GM23248 (cell line): ENCODE results near the gene PPIP5K1.
"Not testable (repeated sequence)": the region's sequence is repeated elsewhere in the genome, so short reads cannot be mapped to it uniquely, and the experiment has no call there.

Experiments used
- EZH2 ChIP-seq: fragments of 200-600 bp; sonication (generic); IDR thresholded peaks from 2 replicates; pipeline ENCODE4 v1.6.1; 2018; ENCODE audit warnings: antibody characterized with exemption, mild to moderate bottlenecking; ENCODE audit not compliant: insufficient read depth, poor library complexity, severe bottlenecking
- EZH2phosphoT487 ChIP-seq: fragments of 200-600 bp; sonication (generic); IDR thresholded peaks from 2 replicates; pipeline ENCODE4 v1.6.1; 2018; ENCODE audit warnings: antibody characterized with exemption, moderate library complexity, mild to moderate bottlenecking, low read depth; ENCODE audit not compliant: insufficient read depth

GRCh38 chr15:43589778-43590466 is at the start of gene PPIP5K1:
- not testable (repeated sequence) for TF ChIP-seq EZH2, EZH2phosphoT487
